K562 (cell line): ENCODE results near the gene SRRD. TPM values are rescaled to one million over a fixed set of nuclear protein-coding genes. Genes with fewer than 3 reads are reported as not detected.

ENCODE experiments used
- BMI1 ChIP-seq: fragments of 150-350 bp; IDR thresholded peaks from 2 replicates; pipeline ENCODE4 v1.6.1; 2014; ENCODE audit warnings: low read length
- CAMTA2 ChIP-seq: fragments of 250-450 bp; sonication (Bioruptor Pico); conservative IDR thresholded peaks from 2 replicates; pipeline ENCODE4 v1.5.1; 2022
- CREB1 ChIP-seq, 2 experiments: sonication (generic) in 1 of 2; formaldehyde crosslinking in 1 of 2; IDR thresholded peaks; 2 replicates each; pipeline versions ENCODE4 v1.6.1 to v1.8.0; 2012 to 2022; ENCODE audit warnings: inconsistent platforms in 1 of 2, mild to moderate bottlenecking in 1 of 2, missing genetic modification reagents in 1 of 2, moderate library complexity in 1 of 2
- EP400 ChIP-seq: fragments of 450-650 bp; IDR thresholded peaks from 2 replicates; pipeline ENCODE4 v1.6.1; 2017; ENCODE audit warnings: antibody characterized with exemption, mild to moderate bottlenecking, moderate library complexity
- FOXJ2 ChIP-seq: fragments of 200-800 bp; sonication (Bioruptor generic); IDR thresholded peaks from 2 replicates; pipeline ENCODE4 v1.6.1; 2016; ENCODE audit warnings: missing genetic modification characterization, missing compliant biosample characterization
- KLF13 ChIP-seq: fragments of 450-650 bp; IDR thresholded peaks from 2 replicates; pipeline ENCODE4 v1.6.1; 2016; ENCODE audit warnings: missing genetic modification characterization, low read depth, mild to moderate bottlenecking, missing compliant biosample characterization, moderate library complexity, borderline replicate concordance
- RFX5 ChIP-seq: IDR thresholded peaks from 2 replicates; pipeline ENCODE4 v1.6.1; 2011; ENCODE audit warnings: low read depth, mild to moderate bottlenecking, improper control_type of control experiment, low read length
- SP2 ChIP-seq: IDR thresholded peaks from 2 replicates; pipeline ENCODE4 v1.6.1; 2011; ENCODE audit warnings: mild to moderate bottlenecking, low read depth, low read length, moderate library complexity; ENCODE audit not compliant: poor library complexity, severe bottlenecking; ENCODE audit errors: extremely low read depth
- STAT5B ChIP-seq: fragments of 250-450 bp; sonication (Bioruptor Pico); IDR thresholded peaks from 2 replicates; pipeline ENCODE4 v1.8.0; 2021; ENCODE audit warnings: mild to moderate bottlenecking, inconsistent platforms
- ZFP1 ChIP-seq: fragments of 450-650 bp; formaldehyde crosslinking; IDR thresholded peaks from 2 replicates; pipeline ENCODE4 v1.4.0; 2020; ENCODE audit warnings: mild to moderate bottlenecking, mixed read lengths
- ZNF780A ChIP-seq: fragments of 250-450 bp; sonication (Bioruptor Pico); IDR thresholded peaks from 2 replicates; pipeline ENCODE4 v1.5.0; 2021; ENCODE audit warnings: mild to moderate bottlenecking
- ZZZ3 ChIP-seq: fragments of 450-650 bp; IDR thresholded peaks from 2 replicates; pipeline ENCODE4 v1.6.1; 2016; ENCODE audit warnings: antibody characterized with exemption, mild to moderate bottlenecking, moderate library complexity
- polyA plus RNA-seq, 8 experiments: library from polyadenylated mRNA; depleted of rRNA in 4 of 8; stranded (reverse) in 5 of 8; unstranded in 3 of 8; fragments of >200 nt; fragmentation: Nextera tagmentation in 2 of 8; fragmentation: Illumina TruSeq in 1 of 8; extraction: Ambion mirVana in 2 of 8; extraction: Trizol in 1 of 8; gene quantifications; 2 replicates each; pipeline versions ENCODE4 v1.2.1 to v1.2.3, GENCODE V29; 2011 to 2014; ENCODE audit warnings: inconsistent platforms in 1 of 8, missing spikeins in 1 of 8
- total RNA-seq, 7 experiments: library from RNA; depleted of rRNA in 6 of 7; stranded (reverse); fragments of >200 nt in 6 of 7; fragmentation: Illumina TruSeq in 2 of 7; extraction: Trizol in 2 of 7; gene quantifications; 2 replicates each; pipeline versions ENCODE4 v1.2.1 to v1.2.3, GENCODE V29; 2011 to 2021; ENCODE audit warnings: low replicate concordance in 1 of 7
- TF ChIP-seq, protein P1 (sequence below): fragments of 150-350 bp; IDR thresholded peaks from 2 replicates; pipeline ENCODE4 v1.6.1; 2014; ENCODE audit warnings: low read depth, mild to moderate bottlenecking, low read length, borderline replicate concordance
- TF ChIP-seq, protein P2 (sequence below): fragments of 250-450 bp; sonication (Bioruptor Pico); IDR thresholded peaks from 2 replicates; pipeline ENCODE4 v1.8.0; 2022; ENCODE audit warnings: inconsistent platforms
- TF ChIP-seq, protein P3 (sequence below): fragments of 250-450 bp; sonication (Bioruptor Pico); IDR thresholded peaks from 2 replicates; pipeline ENCODE4 v1.8.0; 2022; ENCODE audit warnings: moderate library complexity, mild to moderate bottlenecking, inconsistent platforms

Gene SRRD
- total and polyA plus RNA-seq, 9 of the 15 experiments (the other 6 are each of a cell fraction or from before 2014, with no cell fraction given): 4.9 to 59.4 (median 34.4) TPM

DNA sequence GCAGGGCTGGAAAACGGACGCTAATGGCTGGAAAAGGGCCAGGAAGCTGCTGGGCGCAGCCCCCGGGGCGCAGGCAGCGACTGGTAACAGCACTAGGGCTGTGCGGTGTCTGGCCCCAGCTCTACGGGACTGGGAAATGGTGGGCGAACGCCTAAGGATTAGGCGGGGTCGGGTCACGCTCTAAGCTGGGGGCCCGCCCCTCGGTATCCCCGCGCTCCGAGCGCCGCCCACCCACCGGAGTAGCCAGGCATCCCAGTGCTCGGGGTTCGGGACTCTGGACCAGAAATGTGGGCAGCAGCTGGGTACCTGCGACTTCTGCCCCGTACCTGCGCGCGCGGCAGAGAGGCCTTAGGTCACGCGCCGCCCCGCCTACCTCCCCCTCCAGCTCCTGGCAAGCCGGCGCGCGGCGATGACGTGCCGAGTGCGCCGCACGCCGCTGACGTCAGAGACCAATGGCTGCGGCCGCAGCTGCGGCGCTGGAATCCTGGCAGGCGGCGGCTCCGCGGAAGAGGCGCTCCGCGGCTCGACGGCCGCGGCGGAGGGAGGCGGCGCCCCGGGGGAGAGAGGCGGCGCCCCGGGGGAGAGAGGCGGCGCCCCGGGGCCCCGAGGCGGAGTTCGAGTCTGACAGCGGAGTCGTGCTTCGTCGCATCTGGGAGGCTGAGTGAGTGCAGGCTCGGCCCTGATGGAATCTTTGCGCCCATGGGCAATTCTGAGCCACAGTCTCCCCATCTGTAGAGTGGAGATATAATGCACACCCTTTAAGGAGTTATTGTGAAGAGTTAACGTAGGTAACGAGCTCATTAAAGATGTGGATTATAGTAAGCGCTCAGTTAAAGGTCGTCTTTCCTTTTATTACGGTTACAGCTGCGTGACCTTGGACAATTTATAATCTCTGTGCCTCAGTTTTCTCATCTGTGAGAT, at the start of gene SRRD, which contains the start of gene HPS4 (continued):
- TF ChIP-seq, protein P1, sequence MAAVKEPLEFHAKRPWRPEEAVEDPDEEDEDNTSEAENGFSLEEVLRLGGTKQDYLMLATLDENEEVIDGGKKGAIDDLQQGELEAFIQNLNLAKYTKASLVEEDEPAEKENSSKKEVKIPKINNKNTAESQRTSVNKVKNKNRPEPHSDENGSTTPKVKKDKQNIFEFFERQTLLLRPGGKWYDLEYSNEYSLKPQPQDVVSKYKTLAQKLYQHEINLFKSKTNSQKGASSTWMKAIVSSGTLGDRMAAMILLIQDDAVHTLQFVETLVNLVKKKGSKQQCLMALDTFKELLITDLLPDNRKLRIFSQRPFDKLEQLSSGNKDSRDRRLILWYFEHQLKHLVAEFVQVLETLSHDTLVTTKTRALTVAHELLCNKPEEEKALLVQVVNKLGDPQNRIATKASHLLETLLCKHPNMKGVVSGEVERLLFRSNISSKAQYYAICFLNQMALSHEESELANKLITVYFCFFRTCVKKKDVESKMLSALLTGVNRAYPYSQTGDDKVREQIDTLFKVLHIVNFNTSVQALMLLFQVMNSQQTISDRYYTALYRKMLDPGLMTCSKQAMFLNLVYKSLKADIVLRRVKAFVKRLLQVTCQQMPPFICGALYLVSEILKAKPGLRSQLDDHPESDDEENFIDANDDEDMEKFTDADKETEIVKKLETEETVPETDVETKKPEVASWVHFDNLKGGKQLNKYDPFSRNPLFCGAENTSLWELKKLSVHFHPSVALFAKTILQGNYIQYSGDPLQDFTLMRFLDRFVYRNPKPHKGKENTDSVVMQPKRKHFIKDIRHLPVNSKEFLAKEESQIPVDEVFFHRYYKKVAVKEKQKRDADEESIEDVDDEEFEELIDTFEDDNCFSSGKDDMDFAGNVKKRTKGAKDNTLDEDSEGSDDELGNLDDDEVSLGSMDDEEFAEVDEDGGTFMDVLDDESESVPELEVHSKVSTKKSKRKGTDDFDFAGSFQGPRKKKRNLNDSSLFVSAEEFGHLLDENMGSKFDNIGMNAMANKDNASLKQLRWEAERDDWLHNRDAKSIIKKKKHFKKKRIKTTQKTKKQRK: no peak
- TF ChIP-seq CAMTA2 (CRISPR knock-in tag): no peak
- TF ChIP-seq ZZZ3: no peak
- TF ChIP-seq, protein P2, sequence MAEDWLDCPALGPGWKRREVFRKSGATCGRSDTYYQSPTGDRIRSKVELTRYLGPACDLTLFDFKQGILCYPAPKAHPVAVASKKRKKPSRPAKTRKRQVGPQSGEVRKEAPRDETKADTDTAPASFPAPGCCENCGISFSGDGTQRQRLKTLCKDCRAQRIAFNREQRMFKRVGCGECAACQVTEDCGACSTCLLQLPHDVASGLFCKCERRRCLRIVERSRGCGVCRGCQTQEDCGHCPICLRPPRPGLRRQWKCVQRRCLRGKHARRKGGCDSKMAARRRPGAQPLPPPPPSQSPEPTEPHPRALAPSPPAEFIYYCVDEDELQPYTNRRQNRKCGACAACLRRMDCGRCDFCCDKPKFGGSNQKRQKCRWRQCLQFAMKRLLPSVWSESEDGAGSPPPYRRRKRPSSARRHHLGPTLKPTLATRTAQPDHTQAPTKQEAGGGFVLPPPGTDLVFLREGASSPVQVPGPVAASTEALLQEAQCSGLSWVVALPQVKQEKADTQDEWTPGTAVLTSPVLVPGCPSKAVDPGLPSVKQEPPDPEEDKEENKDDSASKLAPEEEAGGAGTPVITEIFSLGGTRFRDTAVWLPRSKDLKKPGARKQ (CRISPR knock-in tag): no peak
- TF ChIP-seq SP2: no peak
- TF ChIP-seq, protein P3, sequence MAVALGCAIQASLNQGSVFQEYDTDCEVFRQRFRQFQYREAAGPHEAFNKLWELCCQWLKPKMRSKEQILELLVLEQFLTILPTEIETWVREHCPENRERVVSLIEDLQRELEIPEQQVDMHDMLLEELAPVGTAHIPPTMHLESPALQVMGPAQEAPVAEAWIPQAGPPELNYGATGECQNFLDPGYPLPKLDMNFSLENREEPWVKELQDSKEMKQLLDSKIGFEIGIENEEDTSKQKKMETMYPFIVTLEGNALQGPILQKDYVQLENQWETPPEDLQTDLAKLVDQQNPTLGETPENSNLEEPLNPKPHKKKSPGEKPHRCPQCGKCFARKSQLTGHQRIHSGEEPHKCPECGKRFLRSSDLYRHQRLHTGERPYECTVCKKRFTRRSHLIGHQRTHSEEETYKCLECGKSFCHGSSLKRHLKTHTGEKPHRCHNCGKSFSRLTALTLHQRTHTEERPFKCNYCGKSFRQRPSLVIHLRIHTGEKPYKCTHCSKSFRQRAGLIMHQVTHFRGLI (CRISPR knock-in tag): no peak
- no peak for TF ChIP-seq STAT5B
- peak; percentile 84; the same call in 1 of the 2 replicates for TF ChIP-seq EP400
- TF ChIP-seq CREB1 (IDR thresholded peaks at IDR 0.05): peak; percentile 98
- TF ChIP-seq CREB1 (CRISPR knock-in tag; IDR thresholded peaks at IDR 0.05): peak; percentile 99
- no peak for TF ChIP-seq ZNF780A (CRISPR knock-in tag)
- TF ChIP-seq RFX5: no peak
- TF ChIP-seq BMI1: no peak
- TF ChIP-seq FOXJ2 (tag): no peak
- TF ChIP-seq KLF13: peak; percentile 91
- TF ChIP-seq ZFP1 (CRISPR knock-in tag): no peak
